Measurements from ENCODE around the gene OR6K6.

OR6K6 gene, protein sequence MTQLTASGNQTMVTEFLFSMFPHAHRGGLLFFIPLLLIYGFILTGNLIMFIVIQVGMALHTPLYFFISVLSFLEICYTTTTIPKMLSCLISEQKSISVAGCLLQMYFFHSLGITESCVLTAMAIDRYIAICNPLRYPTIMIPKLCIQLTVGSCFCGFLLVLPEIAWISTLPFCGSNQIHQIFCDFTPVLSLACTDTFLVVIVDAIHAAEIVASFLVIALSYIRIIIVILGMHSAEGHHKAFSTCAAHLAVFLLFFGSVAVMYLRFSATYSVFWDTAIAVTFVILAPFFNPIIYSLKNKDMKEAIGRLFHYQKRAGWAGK

DNA sequence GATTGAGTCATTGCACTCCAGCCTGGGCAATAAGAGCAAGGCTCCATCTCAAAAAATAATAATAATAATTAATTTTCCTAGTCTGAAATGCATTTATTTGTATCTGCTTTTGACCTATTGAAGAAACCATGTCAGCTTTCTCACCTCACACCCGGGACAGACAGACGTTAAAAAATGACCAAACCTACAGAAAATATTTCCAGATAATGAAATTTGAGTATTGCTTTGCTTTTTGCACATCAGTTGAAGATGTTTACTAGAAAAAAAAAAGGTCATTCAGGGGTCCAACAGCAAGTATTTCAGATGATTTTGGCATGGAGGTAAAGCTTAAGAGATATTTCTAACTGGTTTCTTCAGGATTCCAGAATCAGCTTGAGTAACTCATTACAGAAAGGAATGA, at the start of gene OR6K6:
Gene OR6K6, plus strand, starts transcription at position 301 of the 400 bp plus-strand sequence. CDS start 168 bp downstream, outside the sequence.
- no peak for DNase-seq (ENCODE audit: low read depth)

DNA sequence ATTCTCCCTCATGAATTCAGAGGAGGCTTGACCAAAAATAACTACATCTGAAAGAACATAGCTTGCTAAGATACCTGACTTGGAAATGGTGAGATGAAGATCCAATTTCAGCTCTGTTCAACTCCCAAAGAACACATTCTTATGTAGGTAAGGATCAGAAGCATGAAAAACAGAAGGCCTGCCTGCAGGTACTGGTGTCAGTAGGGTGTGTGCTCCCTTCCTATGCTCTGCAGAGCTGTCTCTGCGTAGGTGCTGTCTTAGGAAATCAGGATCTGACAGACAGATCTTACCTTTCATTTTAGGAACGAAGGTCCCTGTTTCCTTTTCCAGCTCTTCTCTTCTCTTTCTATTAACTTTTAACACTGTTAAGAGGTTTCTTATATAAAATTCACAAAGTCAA, 48.4 kb upstream of the OR6K6 start:
- no peak for DNase-seq (ENCODE audit: low read depth)

DNA sequence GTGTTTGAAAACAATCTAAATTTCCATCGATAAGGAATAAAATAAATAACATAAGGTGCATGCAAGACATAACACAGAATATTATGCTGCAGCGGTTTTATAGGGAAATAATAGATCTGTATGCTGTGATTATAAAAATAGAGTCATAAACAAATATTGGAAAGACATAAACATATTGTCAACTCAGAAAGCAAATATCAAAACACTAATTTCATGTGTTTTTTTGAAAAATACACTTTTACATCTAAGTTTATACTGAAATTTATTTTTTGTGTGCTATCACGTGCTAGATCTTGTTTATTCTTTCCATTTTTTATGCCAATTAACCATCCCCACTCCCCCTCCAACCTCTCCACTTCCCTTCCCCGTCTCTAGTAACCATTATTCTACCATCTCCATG, 43.4 kb upstream of the OR6K6 start:
- DNase-seq (ENCODE audit: low read depth): no peak

DNA sequence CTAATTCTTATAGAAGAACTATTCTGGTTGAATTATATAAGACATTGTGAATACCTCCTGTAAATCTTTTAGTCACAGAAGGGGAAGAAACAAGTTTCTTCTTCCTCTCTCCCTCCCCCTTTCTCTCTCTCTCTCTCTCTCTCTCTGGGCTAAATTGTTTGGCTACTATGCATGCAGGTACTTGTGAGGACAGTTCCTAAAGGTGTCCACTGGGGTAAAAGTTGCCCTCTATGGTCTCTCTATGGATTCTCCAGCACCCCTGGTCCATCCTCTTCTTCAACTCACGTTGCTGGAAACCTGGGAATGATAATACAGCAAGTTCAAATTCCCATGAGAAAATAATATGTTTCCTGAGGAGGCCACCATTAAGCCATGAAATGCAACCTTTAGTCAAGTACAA, 39.8 kb upstream of the OR6K6 start:
- no peak for DNase-seq (ENCODE audit: low read depth)

DNA sequence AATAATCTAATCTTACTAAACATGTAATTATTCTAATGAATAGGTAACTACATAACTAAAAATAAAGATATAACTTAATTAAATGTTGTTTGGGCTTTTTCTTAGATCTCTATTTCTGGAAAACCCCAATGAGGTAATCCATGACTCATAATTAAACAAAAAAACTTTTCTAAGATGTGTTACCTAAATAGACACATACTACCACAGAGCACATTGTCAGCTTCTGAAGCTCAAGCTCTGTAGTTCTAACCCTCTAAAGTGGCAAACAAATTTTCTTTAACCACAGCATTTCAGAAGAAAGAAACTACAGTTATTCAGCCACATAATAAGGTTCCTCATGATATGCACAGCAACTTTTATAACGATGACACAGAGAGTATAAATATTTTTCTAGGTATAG, 38.2 kb upstream of the OR6K6 start:
- DNase-seq (ENCODE audit: low read depth): no peak

DNA sequence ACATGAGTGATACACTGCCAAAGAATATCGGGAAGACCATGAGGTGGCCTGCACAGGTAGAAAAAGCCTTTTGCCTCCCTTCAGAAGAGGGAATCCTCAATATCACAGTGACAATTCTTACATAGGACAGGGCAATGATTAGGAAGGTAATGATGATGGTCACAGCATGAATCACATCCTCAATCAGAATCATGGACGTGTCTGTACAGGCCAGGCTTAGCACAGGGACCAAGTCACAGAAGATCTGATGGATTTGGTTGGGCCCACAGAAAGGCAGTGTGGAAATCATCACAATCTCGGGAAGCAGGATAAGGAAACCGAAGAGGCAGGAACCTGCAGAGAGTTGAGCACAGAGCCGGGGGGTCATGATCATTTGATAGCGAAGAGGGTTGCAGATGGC, 37.2 kb upstream of the OR6K6 start:
- no peak for DNase-seq (ENCODE audit: low read depth)

DNA sequence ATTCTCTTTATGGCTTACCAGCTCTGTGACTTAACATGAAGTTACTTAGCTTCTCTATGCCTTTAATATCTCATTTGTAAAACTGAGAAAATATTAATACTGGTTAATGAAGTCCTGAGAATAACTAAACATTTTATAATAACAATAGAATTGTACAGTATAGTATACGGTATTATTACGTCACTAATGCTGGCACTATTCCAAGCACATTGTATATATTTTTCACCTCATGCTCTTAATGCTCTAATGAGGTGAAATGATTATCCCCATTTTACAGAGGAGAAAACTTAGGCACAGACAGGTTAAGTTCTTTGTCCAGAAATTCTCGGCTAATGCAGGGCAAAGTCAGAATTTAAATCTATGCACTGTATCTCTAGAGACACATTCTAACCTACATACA, 34.9 kb upstream of the OR6K6 start:
- DNase-seq (ENCODE audit: low read depth): no peak

DNA sequence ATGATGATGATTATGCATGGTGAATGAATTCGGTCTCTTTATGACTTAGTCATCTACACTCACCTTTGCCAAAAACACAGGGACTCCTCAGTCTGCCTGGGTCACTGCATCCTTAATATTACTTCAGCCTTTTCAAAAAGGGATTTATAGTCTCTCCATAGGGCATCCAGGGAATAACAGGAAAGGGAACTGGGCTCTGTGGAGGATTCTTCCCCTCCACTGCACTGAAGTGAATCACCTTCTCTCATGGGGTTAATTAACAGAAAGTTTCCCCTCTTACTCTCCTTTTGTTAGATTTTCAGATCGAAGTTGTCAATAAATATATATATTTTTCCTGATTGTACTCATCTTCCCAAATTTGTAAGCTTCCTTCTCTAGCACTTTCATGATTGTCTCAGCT, 33.9 kb upstream of the OR6K6 start, which contains the start of gene OR6K3:
Gene OR6K3, minus strand, starts transcription at position 101 of the 400 bp plus-strand sequence. CDS start 2,605 bp downstream, outside the sequence.
- DNase-seq (ENCODE audit: low read depth): no peak

DNA sequence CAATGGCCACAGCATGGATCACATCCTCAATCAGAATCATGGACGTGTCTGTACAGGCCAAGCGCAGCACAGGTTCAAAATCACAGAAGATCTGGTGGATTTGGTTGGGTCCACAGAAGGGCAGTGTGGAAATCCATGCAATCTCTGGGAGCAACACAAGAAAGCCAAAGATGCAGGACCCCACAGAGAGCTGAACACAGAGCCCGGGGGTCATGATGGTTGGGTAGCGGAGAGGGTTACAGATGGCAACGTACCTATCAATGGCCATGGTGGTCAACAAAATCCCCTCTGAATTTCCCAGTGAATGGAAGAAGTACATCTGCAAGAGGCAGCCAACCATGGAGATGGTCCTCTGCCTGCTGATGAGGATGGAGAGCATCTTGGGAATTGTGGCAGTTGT, 30.1 kb upstream of the OR6K6 start:
- DNase-seq (ENCODE audit: low read depth): no peak

DNA sequence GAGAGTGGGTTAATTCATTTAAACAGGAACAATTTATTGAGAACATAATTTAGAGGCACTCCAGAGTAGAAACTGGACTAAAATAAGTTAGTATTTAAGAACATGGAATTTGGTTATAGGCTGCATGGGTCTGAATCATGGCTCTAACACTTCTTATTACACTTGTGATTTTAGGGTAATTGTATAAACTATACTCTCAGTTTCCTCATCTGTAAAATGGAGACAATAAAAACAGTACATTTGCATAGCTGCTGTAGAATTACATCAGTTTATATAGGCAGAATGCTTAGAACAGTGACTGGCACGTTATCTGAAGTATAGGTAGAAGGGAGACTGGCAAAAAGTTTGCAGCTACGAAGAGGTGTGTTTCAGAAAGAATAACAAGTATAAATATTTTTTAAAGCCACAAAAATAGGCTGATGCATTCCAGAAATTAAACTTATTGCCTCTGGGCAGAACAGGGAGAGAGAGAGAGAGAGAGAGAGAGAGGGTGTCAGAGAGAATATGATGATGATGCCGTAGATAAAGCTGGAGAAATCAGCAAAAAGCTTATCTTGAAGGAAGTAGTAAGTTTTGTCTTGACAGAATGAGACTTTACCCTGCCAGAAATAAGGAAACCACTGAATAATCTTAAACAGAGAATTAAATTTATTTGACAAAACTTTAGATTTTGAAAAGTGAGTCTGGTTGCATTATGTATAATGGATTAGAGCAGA, 25.9 kb upstream of the OR6K6 start:
- no peak for DNase-seq (ENCODE audit: low read depth)

DNA sequence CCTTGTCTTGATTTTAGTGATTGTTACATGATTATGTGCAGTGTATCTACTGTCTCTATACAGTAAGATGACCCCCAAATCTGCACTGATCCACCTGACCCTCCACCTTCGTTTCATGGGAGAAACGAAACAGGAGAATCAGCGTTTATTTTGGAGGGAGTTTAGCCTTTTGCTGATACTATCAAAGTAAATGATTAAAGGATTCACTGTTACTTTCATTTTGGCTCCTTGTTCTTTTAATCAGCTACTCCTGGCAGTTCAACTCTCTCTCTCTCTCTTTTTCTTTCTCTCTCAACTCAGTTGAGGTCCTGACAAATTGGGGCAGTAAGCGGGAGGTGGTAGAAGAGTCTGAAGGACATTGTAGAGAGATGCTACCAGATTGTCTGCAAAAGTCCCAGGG, 24.1 kb upstream of the OR6K6 start:
- no peak for DNase-seq (ENCODE audit: low read depth)

DNA sequence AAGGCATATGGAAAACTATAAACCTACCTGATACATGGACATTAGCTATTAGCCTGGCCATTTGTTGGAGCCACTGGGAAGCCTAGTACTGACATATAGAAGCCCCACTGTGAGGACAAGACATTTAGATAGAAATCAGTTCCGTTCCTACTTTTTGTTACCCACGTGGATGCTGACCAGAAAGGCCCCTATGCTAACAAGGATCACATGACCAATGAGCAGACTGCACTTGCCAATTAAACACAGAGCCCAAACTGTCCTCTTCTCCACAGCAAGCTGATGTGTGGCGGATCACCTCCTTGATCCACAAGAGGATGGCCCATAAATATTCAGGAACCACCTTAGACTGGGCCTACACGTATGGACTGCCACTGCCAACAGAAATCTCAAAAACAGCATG, 22.8 kb upstream of the OR6K6 start:
- no peak for DNase-seq (ENCODE audit: low read depth)

DNA sequence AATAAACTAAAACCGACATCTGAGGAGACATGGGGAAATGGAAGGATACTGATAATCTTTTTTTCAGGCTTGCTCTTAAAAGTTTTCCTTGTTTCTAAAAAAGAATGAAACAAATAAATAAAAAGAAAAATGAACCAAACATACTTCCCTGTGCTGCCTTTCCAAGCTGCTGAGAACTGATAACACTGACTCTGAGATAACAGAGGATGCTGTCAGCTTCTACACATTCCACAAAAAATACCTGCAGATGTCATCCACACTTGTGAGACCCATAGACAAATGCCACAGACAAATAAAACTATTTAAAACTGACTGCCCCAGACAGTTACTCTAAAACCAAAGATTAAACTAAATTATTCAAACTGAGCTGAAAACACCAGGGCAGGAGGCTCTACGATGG, 22.0 kb upstream of the OR6K6 start:
- DNase-seq (ENCODE audit: low read depth): no peak

DNA sequence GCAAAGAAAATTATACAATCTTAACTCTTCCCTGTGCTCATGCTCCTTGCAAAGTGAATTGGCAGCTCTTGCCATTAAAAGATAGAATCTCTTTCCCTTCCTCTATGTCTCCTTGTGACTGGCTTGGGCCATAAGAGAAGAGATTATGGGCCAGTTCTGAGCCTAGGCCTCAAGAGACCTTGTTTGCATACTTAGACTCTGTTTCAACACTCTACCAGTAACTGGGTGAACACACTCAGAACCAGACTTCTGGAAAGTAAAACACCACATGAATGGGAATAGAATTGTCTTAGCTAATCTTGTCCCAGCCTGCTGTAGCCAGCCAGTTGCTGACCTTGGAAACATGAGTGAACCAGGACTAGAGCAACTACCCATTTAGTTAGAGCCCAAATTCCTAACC, 18.7 kb upstream of the OR6K6 start:
- DNase-seq (ENCODE audit: low read depth): no peak

DNA sequence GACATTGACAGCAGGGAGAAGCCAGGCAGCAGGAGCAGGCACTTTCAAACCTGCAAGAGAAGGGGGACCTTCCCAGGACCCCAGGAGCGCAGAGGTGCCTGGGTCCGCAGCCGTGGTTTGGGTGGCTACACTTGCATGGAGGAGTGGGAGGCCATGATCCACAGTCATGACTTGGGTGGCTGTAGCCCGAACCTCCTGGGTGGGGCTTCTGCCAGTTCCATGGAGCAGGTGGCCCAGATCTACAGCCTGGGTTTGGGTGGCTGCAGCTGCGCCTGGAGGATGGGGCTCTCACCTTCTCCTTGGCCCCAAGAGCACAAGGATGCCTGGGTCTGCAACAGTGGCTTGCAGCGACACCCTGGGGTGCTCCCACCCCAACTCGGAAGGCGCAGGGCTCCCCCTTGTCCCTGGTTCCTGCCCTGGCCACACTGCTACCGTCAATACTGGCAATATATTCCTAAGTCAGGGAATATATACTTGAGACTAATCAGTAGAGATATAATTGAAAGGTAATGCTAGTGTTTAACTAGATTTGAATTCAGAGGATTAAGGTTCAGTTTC, 2.3 kb upstream of the OR6K6 start:
- DNase-seq (ENCODE audit: low read depth): no peak

DNA sequence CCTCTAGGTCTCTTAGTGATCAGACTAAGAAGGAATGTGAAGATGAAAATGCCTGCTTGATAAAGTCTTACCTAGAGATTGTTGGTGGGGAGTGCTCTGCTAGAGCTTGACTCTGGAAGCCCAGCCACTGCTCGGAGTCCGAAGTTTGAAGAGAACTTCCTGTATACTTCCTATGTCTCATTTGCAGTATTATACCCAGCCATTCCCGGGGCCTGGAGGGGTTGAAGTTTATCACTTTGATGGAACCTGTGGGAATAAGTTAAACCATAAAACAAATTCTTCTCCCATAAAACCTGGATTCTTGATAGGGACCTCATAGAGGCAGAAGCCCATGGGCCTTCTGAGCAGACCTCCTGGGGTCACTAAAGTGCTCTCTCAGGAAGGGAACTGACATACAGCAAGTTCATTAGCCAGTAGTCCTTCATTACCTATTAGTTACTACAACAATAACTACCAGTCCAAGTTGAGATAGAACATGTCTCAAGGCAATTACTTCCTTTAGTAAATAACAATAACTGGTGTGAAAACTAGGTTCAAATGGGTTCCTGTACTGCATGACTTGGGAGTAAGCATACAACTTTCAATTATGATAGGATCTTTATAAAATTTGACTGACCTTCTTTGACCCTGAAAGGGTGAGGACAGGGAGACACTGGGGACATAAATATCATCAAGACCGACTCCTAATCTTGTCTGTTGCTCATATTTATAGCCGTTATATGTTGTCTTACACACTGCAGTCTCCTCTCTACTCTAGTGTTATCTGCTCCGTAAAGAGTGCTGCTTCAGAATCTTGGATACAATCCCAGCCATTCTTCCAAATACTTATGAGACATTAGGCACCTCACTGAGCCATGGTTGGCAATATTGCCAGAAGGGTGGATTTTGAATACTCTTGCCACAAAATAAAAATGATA, 17.7 kb downstream of the OR6K6 start, which contains the start of gene OR6N1:
Gene OR6N1, minus strand, starts transcription at position 246 of the 917 bp plus-strand sequence. CDS start 5,513 bp downstream, outside the sequence.
- DNase-seq (ENCODE audit: low read depth): no peak

DNA sequence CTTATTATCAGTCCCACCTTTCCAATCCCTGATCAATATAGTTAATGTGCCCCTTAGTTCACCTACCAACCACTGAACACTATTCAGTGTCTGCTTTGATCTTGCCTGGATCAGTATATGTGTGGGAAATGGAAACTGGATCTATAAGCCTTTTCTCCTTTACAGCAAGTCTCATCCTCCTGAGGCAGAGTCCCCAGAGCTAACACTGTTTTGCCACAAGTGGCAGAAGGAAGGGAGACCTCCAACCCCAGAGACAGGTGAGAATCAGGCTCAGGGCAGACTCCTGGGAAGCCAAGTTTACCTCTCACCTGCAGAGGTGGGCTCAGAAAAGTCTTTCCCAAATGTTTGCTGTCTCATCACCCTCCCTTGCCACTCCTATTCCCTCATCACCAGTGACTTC, 26.6 kb downstream of the OR6K6 start, which contains the start of gene OR6N2:
Gene OR6N2, minus strand, starts transcription at position 101 of the 400 bp plus-strand sequence. CDS start 3,569 bp downstream, outside the sequence.
- no peak for DNase-seq (ENCODE audit: low read depth)

DNA sequence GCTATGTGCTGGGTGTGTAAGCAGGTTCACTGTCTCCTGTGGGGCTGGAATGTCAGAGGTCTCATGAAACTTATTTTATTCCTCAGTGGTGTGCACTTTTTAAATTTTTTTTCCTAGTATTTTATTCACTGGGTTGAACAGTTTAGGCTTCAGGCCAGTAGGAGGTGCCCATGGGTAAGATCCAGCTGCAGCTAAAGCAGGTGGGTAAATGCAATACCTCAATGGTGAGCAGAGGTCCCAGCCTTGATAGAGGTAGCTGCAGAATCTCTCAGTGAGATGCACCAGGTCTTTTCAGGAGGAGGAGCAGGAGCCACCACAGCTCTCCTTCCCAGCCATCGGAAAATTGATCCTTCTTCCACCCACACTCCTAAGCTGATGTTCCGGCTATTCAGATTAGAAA, 39.1 kb downstream of the OR6K6 start:
- DNase-seq (ENCODE audit: low read depth): no peak

DNA sequence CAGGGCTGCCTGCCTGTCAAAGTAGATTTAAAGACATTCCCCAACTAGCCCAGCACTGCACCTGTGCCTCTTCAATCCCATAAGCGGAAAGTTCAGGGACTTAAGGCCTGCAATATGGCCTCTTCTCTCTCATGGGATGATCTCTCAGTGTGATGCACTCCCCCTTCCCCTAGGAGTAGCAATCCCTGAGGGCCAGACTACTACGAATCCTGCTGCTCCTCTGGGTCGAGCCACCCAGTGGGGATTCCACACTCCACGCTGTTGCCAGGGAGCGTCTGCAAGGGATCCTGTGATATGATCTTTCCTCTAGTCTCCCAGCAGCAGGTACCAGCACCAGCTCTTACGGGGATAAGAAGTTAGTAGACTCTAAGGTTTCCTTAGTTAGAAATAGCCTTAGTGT, 39.7 kb downstream of the OR6K6 start:
- no peak for DNase-seq (ENCODE audit: low read depth)

DNA sequence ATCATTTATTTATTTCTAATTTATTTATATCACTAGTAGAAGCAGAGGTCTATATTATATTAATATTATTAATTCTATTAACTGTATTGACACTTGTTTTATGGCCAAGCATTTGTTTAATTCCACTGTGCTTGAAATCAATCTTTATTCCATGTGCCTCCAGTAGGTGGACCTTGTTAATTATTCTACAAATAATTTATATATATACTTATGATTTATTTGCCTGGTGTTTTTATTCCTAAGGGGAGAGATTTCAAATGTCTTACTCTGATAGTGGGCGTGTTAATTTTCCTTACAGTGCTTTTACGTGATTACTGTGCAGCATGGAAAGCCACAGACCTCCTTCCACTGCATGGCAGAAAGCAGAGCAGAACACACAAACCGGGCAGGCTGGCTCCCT, 44.0 kb downstream of the OR6K6 start:
- no peak for DNase-seq (ENCODE audit: low read depth)

DNA sequence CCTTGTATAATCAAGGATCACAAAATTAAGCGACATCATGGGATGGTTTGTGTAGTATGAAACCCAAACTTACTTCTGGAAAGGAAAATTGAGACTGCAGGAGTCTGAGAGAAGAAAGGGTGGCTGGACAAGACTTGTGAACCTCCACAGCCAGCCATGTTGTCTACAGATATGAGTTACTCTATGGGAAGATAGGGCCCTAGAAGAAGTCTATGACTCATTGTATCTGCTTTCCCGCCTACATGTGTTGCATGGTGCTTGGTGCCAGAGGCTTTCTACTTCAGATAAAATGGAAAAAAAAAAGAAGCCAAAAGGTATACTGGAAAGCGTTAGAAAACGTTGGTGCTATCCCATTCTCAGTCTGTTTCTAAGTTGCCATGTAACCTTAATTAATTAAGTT, 45.2 kb downstream of the OR6K6 start:
- DNase-seq (ENCODE audit: low read depth): no peak

DNA sequence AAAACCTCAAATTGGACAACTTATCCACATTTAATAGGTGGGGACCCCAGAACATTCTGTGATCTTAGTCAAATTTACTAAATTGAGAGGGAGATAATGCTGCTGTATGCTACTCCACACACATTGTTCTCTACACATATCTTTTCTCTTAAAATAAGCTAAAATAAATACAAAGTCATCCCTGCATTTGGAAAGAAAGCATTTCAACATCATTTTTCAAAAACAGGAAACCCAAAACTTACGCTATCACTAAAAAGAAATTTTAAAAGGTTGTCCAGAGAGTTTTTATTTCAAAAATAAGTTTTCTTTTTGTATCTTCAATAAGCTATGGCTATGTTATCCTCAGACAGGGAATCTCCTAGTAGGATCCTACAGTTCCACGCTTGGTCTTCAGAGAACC, 46.0 kb downstream of the OR6K6 start:
- DNase-seq (ENCODE audit: low read depth): no peak
